ENCODE results near the gene GALNT10.

Gene GALNT10

DNA sequence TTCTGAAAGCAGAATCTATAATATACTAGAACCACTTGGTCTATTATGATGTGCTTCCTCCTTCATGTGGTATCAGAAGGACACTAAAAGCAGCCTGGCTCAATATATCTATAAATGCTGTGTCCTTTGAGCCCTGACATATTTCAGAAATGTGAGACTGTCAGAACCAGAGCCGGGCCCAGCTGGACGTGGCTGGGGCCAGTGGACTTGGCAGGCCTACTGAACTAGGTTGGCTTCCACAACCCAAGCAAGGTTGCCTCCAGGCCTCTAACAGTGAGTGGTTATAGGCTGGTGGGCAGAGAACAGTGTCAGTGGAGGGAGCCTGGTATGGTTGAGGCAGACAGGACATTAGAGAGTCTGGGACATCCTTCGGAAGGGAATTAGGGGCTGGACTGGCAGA lies 78.9 kb downstream of the GALNT10 start:
- H3K27ac ChIP-seq (ENCODE audit: low read depth, low read length): no peak overlapping the region
- no peak overlapping the region for H3K9ac ChIP-seq (ENCODE audit: low read length)
- H3K4me1 ChIP-seq (ENCODE audit: control insufficient read depth, insufficient read depth, low read length): peaks cover 14% of the 10 kb centered on the region
- H3K36me3 ChIP-seq (ENCODE audit: control insufficient read depth, insufficient read depth, low read length): no peaks in the 10 kb centered on the region
- H3K9me3 ChIP-seq (ENCODE audit: control insufficient read depth, insufficient read depth, low read depth, low read length): no peaks in the 10 kb centered on the region
- H3K4me3 ChIP-seq (ENCODE audit: low read depth, low read length): no peak overlapping the region
- H3K27me3 ChIP-seq (ENCODE audit: control insufficient read depth, insufficient read depth, low read length): no peaks in the 10 kb centered on the region

DNA sequence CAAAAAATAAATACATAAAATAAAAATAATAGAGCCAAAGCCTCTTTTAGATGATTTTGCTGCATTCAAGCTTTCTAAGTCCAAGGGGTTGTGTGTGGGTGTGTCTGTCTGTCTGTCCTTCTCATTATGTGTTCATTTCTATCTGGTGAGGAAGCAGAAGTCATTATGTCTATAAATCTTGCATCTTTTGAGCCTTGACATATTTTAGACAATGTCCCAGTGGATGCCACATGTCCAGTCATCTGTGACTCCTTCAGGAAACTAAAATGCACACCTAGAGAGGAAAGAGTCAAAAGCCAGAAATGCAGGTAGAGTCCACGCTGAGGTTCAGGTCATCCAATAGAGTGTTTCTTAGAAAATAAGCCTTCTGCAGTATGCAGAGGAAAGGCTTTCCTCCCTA lies 80.9 kb downstream of the GALNT10 start:
- H3K27ac ChIP-seq (ENCODE audit: low read depth, low read length): no peak overlapping the region
- no peaks in the 10 kb centered on the region for H3K36me3 ChIP-seq (ENCODE audit: control insufficient read depth, insufficient read depth, low read length)
- H3K9ac ChIP-seq (ENCODE audit: low read length): no peak overlapping the region
- H3K4me1 ChIP-seq (ENCODE audit: control insufficient read depth, insufficient read depth, low read length): peaks cover 14% of the 10 kb centered on the region
- no peaks in the 10 kb centered on the region for H3K27me3 ChIP-seq (ENCODE audit: control insufficient read depth, insufficient read depth, low read length)
- no peak overlapping the region for H3K4me3 ChIP-seq (ENCODE audit: low read depth, low read length)
- H3K9me3 ChIP-seq (ENCODE audit: control insufficient read depth, insufficient read depth, low read depth, low read length): no peaks in the 10 kb centered on the region

DNA sequence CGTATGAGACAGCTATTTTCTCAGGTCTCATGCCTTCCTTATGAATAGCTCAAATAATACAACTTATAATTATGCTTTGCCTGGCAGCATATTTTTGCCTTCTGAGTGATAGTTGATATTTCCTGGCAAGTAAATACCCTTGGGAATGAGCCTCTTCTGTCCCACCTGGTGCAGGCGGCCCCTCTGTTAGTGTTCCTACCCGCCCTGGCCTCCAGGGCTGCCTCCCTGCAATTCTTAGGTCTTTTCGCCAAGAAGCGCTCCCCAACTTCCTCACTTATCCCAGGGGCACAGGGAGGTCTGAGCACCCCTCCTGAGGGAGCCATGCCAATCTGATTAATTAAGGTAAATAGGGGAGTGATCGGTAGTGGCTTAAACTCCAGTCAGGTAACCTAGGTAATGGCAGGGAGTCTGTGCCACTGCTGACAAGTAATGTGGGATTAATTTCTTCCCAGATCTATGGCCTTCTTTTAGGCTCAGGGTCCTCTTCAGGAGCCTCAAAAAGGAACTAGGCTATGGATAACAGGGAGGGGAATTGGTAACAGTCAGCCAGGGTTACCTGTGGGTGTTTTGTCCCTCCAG lies 81.5 kb downstream of the GALNT10 start:
- no peak overlapping the region for H3K4me3 ChIP-seq (ENCODE audit: low read depth, low read length)
- no peaks in the 10 kb centered on the region for H3K9me3 ChIP-seq (ENCODE audit: control insufficient read depth, insufficient read depth, low read depth, low read length)
- H3K9ac ChIP-seq (ENCODE audit: low read length): no peak overlapping the region
- H3K27ac ChIP-seq (ENCODE audit: low read depth, low read length): no peak overlapping the region
- no peaks in the 10 kb centered on the region for H3K27me3 ChIP-seq (ENCODE audit: control insufficient read depth, insufficient read depth, low read length)
- peaks cover 11% of the 10 kb centered on the region for H3K4me1 ChIP-seq (ENCODE audit: control insufficient read depth, insufficient read depth, low read length)
- H3K36me3 ChIP-seq (ENCODE audit: control insufficient read depth, insufficient read depth, low read length): no peaks in the 10 kb centered on the region

DNA sequence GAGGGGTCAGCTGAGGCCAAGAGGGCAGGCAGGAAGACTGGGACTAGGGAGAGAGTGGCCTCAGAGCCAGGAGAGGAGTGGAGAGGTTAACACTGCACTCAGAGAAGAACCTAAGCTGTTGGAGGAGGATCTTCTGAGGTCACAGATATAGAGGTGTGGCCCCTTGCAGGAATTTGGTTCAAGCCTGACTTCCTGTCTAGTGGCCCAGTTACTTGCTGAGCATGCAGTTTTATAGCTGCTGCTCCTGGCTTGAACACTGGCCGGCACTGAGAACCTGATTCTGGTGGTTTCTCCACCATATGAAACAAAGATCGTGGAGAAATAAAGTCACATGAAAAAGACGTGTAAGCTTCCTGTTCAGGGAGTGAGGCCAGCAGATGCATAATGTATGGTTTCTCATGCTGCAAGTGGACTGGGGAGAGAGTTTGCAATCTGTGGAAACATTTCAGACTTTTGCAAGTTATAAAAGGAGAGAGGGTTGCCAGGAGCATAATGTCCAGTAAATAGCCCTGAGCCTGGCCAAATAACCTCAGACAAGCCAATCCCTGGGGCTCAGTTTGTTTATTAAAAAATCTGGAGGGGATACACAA lies 82.6 kb downstream of the GALNT10 start:
- no peak overlapping the region for H3K27ac ChIP-seq (ENCODE audit: low read depth, low read length)
- peaks cover 3% of the 10 kb centered on the region; the same call in 1 of the 2 replicates for H3K4me1 ChIP-seq (ENCODE audit: control insufficient read depth, insufficient read depth, low read length)
- H3K27me3 ChIP-seq (ENCODE audit: control insufficient read depth, insufficient read depth, low read length): no peaks in the 10 kb centered on the region

DNA sequence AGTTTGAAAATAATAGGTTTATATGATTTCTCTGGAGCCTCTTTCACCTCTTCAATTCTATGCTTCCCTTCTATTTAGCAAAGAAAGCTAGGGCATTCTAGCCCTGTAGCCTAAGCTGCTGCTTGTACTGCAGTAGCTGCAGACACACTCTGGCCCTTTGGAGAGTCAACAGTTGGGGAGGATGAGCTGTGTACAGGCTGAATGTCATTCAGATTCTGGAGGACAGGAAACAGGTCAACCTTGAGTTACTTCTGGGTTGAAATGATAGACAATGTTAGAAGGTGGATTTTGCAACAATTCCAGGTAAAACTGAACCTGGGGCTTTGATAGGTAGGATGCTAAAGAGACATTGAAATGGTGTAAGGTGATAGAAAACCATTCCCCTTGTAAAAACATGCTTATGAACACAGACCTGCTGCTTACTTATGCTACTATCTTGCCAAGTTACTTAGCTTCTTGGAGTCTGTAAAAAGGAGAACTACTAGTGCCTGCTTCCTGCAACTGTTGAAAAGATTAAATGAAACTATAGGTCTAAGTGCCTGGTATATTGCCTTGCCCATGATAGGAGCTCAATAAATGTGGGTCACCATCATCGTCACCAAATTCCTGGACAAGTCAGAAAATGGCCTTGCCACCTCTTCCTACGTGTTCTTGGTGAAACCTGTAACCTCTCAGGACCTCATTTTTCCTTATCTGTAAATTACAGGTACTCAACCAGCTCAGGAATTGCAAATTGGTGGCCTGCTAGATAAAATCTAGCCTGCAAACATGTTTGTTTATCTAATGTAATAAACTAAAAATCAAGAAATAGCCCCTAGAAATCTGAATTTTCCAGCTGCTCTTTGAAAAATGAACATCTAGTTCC lies 83.7 kb downstream of the GALNT10 start:
- no peak overlapping the region for H3K9ac ChIP-seq (ENCODE audit: low read length)
- no peaks in the 10 kb centered on the region for H3K27me3 ChIP-seq (ENCODE audit: control insufficient read depth, insufficient read depth, low read length)
- H3K27ac ChIP-seq (ENCODE audit: low read depth, low read length): no peak overlapping the region
- H3K9me3 ChIP-seq (ENCODE audit: control insufficient read depth, insufficient read depth, low read depth, low read length): no peaks in the 10 kb centered on the region
- no peaks in the 10 kb centered on the region for H3K36me3 ChIP-seq (ENCODE audit: control insufficient read depth, insufficient read depth, low read length)
- H3K4me3 ChIP-seq (ENCODE audit: low read depth, low read length): no peak overlapping the region
- peaks cover 3% of the 10 kb centered on the region; the same call in 1 of the 2 replicates for H3K4me1 ChIP-seq (ENCODE audit: control insufficient read depth, insufficient read depth, low read length)

More for the DNA sequence above, 82.6 kb downstream of the GALNT10 start:
- no peaks in the 10 kb centered on the region for H3K36me3 ChIP-seq (ENCODE audit: control insufficient read depth, insufficient read depth, low read length)
- no peak overlapping the region for H3K9ac ChIP-seq (ENCODE audit: low read length)
- H3K9me3 ChIP-seq (ENCODE audit: control insufficient read depth, insufficient read depth, low read depth, low read length): no peaks in the 10 kb centered on the region
- H3K4me3 ChIP-seq (ENCODE audit: low read depth, low read length): no peak overlapping the region

DNA sequence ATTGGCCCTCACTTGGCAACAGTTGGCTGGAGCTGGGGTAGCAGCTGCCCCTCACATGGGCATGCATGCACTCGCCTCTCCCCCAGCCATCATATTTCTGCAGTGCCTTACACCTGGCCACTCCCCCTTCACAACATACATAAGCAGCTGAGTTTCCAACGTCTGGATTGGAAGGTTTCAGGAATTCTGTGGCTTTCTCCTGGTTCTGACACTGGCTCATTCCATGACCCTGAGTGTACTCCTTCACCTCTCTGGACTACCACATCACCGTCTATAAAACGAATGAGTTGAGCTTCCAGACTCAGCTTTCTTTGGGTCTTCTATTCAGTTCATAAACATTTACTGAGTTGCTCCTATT lies 84.3 kb downstream of the GALNT10 start:
- no peaks in the 10 kb centered on the region for H3K27me3 ChIP-seq (ENCODE audit: control insufficient read depth, insufficient read depth, low read length)
- no peak overlapping the region for H3K27ac ChIP-seq (ENCODE audit: low read depth, low read length)
- H3K9me3 ChIP-seq (ENCODE audit: control insufficient read depth, insufficient read depth, low read depth, low read length): no peaks in the 10 kb centered on the region
- no peaks in the 10 kb centered on the region for H3K36me3 ChIP-seq (ENCODE audit: control insufficient read depth, insufficient read depth, low read length)
- H3K9ac ChIP-seq (ENCODE audit: low read length): no peak overlapping the region
- H3K4me3 ChIP-seq (ENCODE audit: low read depth, low read length): no peak overlapping the region
- peaks cover 3% of the 10 kb centered on the region; the same call in 1 of the 2 replicates for H3K4me1 ChIP-seq (ENCODE audit: control insufficient read depth, insufficient read depth, low read length)

DNA sequence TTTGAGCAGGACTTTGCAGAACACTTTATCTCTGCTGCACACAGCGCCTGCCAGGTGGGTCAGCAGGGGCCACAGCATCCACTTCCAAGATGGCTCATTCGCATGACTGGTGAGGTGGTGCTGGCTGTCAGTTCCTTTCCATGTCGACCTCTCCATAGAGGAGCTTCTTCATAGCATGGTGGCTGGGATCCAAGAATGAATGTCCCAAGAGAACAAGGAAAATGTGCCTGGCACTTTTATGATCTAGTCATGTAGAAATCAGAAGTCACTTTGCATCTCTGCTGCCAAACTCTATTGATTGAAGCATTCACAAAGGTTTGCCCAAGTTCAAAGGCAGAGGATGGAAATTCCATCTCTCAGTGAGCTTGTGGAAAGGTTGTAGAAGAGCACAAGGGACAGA lies 85.0 kb downstream of the GALNT10 start:
- no peak overlapping the region for H3K27ac ChIP-seq (ENCODE audit: low read depth, low read length)
- H3K9ac ChIP-seq (ENCODE audit: low read length): no peak overlapping the region
- no peaks in the 10 kb centered on the region for H3K27me3 ChIP-seq (ENCODE audit: control insufficient read depth, insufficient read depth, low read length)
- H3K36me3 ChIP-seq (ENCODE audit: control insufficient read depth, insufficient read depth, low read length): no peaks in the 10 kb centered on the region
- H3K4me1 ChIP-seq (ENCODE audit: control insufficient read depth, insufficient read depth, low read length): peaks cover 3% of the 10 kb centered on the region; the same call in 1 of the 2 replicates
- no peak overlapping the region for H3K4me3 ChIP-seq (ENCODE audit: low read depth, low read length)
- H3K9me3 ChIP-seq (ENCODE audit: control insufficient read depth, insufficient read depth, low read depth, low read length): no peaks in the 10 kb centered on the region

DNA sequence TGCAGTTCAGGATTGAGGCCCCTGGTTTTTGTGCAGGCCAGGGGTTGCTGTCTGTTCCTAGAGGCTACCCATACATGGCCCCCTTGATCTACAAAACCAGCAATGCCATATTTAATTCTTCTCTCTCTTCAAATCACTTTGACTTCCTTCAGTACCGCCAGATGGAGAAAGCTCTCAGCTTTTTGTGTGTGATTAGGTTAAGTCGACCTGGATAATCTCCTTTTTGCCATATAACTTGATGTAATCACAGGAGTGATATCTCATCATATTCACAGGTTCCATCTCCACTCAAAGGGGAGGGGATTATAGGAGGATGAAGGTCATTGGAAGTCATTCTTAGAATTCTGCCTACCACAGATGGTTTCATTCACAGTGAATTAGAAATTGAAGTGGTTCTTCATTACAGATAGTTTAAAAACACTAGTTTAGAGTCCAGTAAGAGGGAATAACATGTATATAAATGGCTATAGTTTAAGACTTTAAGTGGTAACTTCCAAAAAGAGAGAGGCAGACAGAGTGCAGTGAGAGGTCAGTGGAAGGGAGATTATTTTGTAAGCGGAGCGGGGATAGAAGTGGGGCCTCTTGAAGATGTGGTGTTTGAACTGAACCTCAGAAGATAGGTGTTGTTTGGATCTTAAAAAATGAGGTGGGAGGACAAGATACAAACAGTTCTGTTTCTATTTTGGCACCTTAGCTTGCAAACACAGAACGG lies 85.9 kb downstream of the GALNT10 start:
- no peak overlapping the region for H3K27ac ChIP-seq (ENCODE audit: low read depth, low read length)
- H3K36me3 ChIP-seq (ENCODE audit: control insufficient read depth, insufficient read depth, low read length): no peaks in the 10 kb centered on the region
- no peaks in the 10 kb centered on the region for H3K27me3 ChIP-seq (ENCODE audit: control insufficient read depth, insufficient read depth, low read length)
- H3K9me3 ChIP-seq (ENCODE audit: control insufficient read depth, insufficient read depth, low read depth, low read length): no peaks in the 10 kb centered on the region
- no peak overlapping the region for H3K9ac ChIP-seq (ENCODE audit: low read length)
- peaks cover 3% of the 10 kb centered on the region; the same call in 1 of the 2 replicates for H3K4me1 ChIP-seq (ENCODE audit: control insufficient read depth, insufficient read depth, low read length)
- H3K4me3 ChIP-seq (ENCODE audit: low read depth, low read length): no peak overlapping the region

DNA sequence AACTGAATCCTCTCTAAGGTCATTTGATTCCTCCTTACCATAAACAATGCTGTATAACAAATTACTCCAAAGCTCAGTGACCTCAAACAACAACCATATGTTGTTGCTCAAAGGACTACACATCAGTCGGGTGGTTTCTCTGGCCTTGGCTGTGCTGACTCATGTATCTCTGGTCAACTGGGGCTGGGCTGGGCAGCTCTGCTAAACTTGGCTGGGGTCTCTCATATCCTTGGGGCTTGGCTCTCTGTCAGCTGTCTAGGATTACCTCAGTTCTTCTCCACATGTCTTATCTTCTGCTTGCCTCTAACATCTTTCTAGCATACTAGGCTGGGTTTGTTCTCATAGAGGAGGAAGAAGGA lies 86.4 kb downstream of the GALNT10 start:
- no peaks in the 10 kb centered on the region for H3K36me3 ChIP-seq (ENCODE audit: control insufficient read depth, insufficient read depth, low read length)
- H3K4me1 ChIP-seq (ENCODE audit: control insufficient read depth, insufficient read depth, low read length): peaks cover 3% of the 10 kb centered on the region; the same call in 1 of the 2 replicates
- H3K27ac ChIP-seq (ENCODE audit: low read depth, low read length): no peak overlapping the region

DNA sequence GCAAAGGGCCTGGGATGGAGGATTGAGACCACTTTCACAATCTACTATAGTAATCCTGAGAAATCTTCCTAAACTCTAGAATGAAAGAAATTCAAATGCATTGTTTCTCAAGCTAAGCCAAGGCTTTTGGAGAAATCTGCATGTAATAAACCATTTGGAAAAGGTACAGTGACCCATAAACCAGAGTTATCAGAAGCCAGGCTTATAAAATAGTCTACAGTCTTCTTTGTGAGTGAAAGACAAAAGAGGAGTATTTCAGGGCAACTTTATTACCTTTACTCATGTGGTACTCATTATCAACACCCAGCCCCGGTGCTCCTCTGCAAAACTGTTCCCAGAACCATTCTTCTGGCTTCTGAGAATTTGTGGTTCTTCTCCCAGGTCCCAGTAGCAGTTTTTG lies 87.0 kb downstream of the GALNT10 start:
- Histone ChIP-seq H3K4me3 (ENCODE audit: low read depth, low read length) (no peak overlapping the region), H3K9ac (ENCODE audit: low read length) (no peak overlapping the region), H3K36me3 (ENCODE audit: control insufficient read depth, insufficient read depth, low read length) (no peaks in the 10 kb centered on the region), H3K4me1 (ENCODE audit: control insufficient read depth, insufficient read depth, low read length) (peaks cover 3% of the 10 kb centered on the region; the same call in 1 of the 2 replicates), H3K9me3 (ENCODE audit: control insufficient read depth, insufficient read depth, low read depth, low read length) (no peaks in the 10 kb centered on the region), H3K27me3 (ENCODE audit: control insufficient read depth, insufficient read depth, low read length) (no peaks in the 10 kb centered on the region), H3K27ac (ENCODE audit: low read depth, low read length) (no peak overlapping the region)

More for the DNA sequence above, 86.4 kb downstream of the GALNT10 start:
- Histone ChIP-seq H3K4me3 (ENCODE audit: low read depth, low read length) (no peak overlapping the region), H3K9me3 (ENCODE audit: control insufficient read depth, insufficient read depth, low read depth, low read length) (no peaks in the 10 kb centered on the region), H3K9ac (ENCODE audit: low read length) (no peak overlapping the region), H3K27me3 (ENCODE audit: control insufficient read depth, insufficient read depth, low read length) (no peaks in the 10 kb centered on the region)

DNA sequence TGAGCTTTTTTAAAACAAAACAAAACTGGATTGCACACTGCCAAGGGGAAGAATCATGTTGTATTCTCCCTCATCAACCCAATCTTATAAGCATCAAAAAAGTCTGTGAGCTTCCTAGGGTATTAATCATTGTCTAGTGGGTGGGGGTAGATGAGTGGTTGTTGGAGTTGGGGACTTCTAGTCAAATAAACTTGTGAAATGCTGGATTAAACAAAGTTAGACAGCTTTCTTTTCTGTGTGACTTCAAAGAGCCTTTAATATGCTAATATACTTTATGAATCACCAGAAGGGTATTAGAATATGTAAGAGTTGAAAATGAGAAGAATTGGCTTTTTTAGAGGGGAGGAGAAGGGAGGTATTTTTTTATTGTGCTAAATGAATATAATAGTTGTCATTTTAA lies 87.7 kb downstream of the GALNT10 start:
- no peak overlapping the region for H3K4me3 ChIP-seq (ENCODE audit: low read depth, low read length)
- H3K36me3 ChIP-seq (ENCODE audit: control insufficient read depth, insufficient read depth, low read length): no peaks in the 10 kb centered on the region
- H3K9me3 ChIP-seq (ENCODE audit: control insufficient read depth, insufficient read depth, low read depth, low read length): no peaks in the 10 kb centered on the region
- no peaks in the 10 kb centered on the region for H3K27me3 ChIP-seq (ENCODE audit: control insufficient read depth, insufficient read depth, low read length)
- no peak overlapping the region for H3K27ac ChIP-seq (ENCODE audit: low read depth, low read length)
- no peaks in the 10 kb centered on the region for H3K4me1 ChIP-seq (ENCODE audit: control insufficient read depth, insufficient read depth, low read length)
- H3K9ac ChIP-seq (ENCODE audit: low read length): no peak overlapping the region
